ENCODE measurements around the gene RYK. TPM values are rescaled to one million over a fixed set of nuclear protein-coding genes. Genes with fewer than 3 reads are reported as not detected.
"Not testable (repeated sequence)": the region's sequence is repeated elsewhere in the genome, so short reads cannot be mapped to it uniquely, and the experiment has no call there.

RYK gene
- polyA plus RNA-seq, 3 donors from 2014 or later, result 2.2 to 12.7 (median 6.5) TPM

- Mint-ChIP-seq H3K27ac (no peak overlapping the region), H3K4me3 (no peak overlapping the region), H3K27me3 (ENCODE audit: low read depth in 3 of 3) (peaks cover 3 to 16% (median 13%) of the 10 kb centered on the region in 3 donors), H3K36me3 (no peaks in the 10 kb centered on the region), H3K4me1 (no peaks in the 10 kb centered on the region), H3K9me3 (no peaks in the 10 kb centered on the region)
- DNase-seq, result no peak
Observed at GRCh38 chr3:134277066-134277660, 26.5 kb upstream of the RYK start.

DNA sequence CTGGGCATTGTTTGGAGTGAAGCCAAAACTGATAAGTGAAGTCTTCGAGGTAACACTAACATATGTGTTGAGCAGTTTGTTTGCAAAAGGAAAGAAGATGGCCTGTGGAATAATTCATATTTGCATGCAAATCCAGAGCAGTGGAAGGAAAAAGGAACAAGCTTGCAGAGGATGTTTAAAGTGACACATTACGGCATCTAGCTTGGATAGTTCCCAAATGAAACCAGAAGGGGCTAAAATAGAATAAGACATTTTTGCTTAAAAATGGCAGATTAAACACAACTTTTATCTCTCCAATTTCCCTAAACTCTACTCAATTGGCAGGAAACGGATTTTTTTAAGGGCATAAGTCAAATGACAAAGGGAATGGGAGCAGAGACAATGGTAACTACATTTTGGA, 25.4 kb upstream of the RYK start:
- Mint-ChIP-seq H3K27me3 (ENCODE audit: low read depth in 3 of 3) (peaks cover 7 to 16% (median 13%) of the 10 kb centered on the region in 3 donors), H3K9me3 (no peaks in the 10 kb centered on the region), H3K4me3 (no peak overlapping the region), H3K4me1 (no peaks in the 10 kb centered on the region), H3K27ac (no peak overlapping the region), H3K36me3 (peaks cover 0 to 2% (median 0%) of the 10 kb centered on the region in 3 donors)
- no peak for DNase-seq

- not testable (repeated sequence) for H3K27ac Mint-ChIP-seq, H3K9me3 Mint-ChIP-seq, H3K36me3 Mint-ChIP-seq, DNase-seq, H3K4me1 Mint-ChIP-seq, H3K4me3 Mint-ChIP-seq
- H3K27me3 Mint-ChIP-seq (ENCODE audit: low read depth in 3 of 3), result peaks cover 7 to 16% (median 10%) of the 10 kb centered on the region in 3 donors
Observed at GRCh38 chr3:134275110-134275509, 24.5 kb upstream of the RYK start.

DNA sequence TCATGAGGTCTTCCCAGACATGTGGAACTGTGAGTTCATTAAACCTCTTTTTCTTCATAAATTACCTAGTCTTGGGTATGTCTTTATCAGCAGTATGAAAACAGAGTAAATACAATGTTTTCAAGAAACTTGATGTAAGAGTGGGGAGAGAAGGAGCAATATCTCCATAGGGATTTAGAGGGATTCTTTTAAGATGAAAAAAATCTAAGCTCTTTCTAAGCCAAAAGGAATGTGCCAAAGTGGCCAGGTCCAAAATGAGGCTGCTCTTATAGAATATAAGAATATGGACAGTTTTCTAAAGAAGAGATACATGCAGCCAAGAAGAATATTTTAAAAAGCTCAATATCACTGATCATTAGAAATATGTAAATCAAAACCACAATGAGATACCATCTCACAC, 23.9 kb upstream of the RYK start:
- H3K9me3 Mint-ChIP-seq, result no peaks in the 10 kb centered on the region
- no peak overlapping the region for H3K27ac Mint-ChIP-seq
- no peaks in the 10 kb centered on the region for H3K4me1 Mint-ChIP-seq
- H3K4me3 Mint-ChIP-seq, result no peak overlapping the region
- DNase-seq, result no peak
- peaks cover 7 to 14% (median 10%) of the 10 kb centered on the region in 3 donors for H3K27me3 Mint-ChIP-seq (ENCODE audit: low read depth in 3 of 3)
- peaks cover 0 to 3% (median 0%) of the 10 kb centered on the region in 3 donors for H3K36me3 Mint-ChIP-seq

DNA sequence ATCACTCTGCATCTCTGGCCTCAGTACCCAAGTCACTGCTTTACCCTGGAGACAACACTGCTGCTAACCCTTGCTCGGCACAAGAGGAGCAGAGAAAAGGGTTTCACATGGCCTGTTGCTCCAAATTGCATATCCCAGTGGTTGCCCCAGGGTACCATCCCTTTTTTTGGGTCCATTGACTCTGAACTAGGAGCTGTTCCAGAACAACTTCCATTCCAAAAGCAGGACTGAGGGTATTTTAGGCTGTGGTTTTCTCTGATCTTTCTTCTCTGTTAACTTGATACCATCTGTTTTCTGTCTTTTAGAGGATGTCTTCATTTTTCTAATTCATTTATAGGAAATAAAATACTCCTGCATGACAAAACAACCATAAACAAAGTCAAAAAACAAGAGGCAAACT, 17.3 kb upstream of the RYK start:
- Mint-ChIP-seq H3K4me1 (no peaks in the 10 kb centered on the region), H3K9me3 (no peaks in the 10 kb centered on the region), H3K4me3 (no peak overlapping the region), H3K36me3 (peaks cover 0 to 3% (median 0%) of the 10 kb centered on the region in 3 donors), H3K27me3 (ENCODE audit: low read depth in 3 of 3) (peaks cover 3 to 15% (median 11%) of the 10 kb centered on the region in 3 donors), H3K27ac (no peak overlapping the region)
- DNase-seq, result no peak

DNA sequence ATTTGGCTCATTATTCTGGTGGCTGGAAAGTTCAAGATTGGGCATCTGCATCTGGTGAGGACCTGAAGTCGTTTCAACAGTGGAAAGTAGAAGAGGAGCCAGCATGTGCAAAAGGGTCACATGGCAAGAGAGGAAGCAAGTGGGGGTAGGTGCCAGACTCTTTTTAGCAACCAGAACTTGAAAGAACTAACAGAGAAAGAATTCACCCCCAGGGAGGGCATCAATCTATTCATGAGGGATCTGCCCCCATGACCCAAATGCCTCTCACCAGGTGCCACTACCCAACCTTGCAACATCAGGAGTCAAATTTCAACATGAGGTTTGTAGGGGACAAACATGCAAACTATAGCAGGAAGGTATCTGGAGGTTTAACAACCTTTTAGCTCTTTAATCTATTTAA, 10.3 kb upstream of the RYK start:
- no peaks in the 10 kb centered on the region for H3K9me3 Mint-ChIP-seq
- no peak overlapping the region for H3K4me3 Mint-ChIP-seq
- H3K4me1 Mint-ChIP-seq, result peaks cover 9 to 11% of the 10 kb centered on the region in 2 donors
- no peaks in the 10 kb centered on the region for H3K36me3 Mint-ChIP-seq
- DNase-seq, result no peak
- H3K27ac Mint-ChIP-seq, result no peak overlapping the region
- H3K27me3 Mint-ChIP-seq (ENCODE audit: low read depth in 3 of 3), result peaks cover 5 to 9% (median 8%) of the 10 kb centered on the region in 3 donors

- Mint-ChIP-seq H3K4me1 (peaks cover 9 to 13% of the 10 kb centered on the region in 2 donors), H3K4me3 (no peak overlapping the region), H3K36me3 (no peaks in the 10 kb centered on the region), H3K27me3 (ENCODE audit: low read depth in 3 of 3) (peaks cover 3 to 11% (median 3%) of the 10 kb centered on the region in 3 donors), H3K27ac (no peak overlapping the region), H3K9me3 (no peaks in the 10 kb centered on the region)
- DNase-seq, result no peak
Observed at GRCh38 chr3:134258761-134259347, 8.2 kb upstream of the RYK start.

GRCh38 chr3:134255404-134255803, 4.7 kb upstream of the RYK start:
- no peak overlapping the region for H3K27ac Mint-ChIP-seq
- no peak for DNase-seq
- H3K27me3 Mint-ChIP-seq (ENCODE audit: low read depth in 3 of 3), result peaks cover 2 to 9% (median 5%) of the 10 kb centered on the region in 3 donors
- H3K9me3 Mint-ChIP-seq, result no peaks in the 10 kb centered on the region
- H3K4me1 Mint-ChIP-seq, result peaks cover 4 to 14% of the 10 kb centered on the region in 2 donors
- H3K4me3 Mint-ChIP-seq, result no peak overlapping the region
- no peaks in the 10 kb centered on the region for H3K36me3 Mint-ChIP-seq

- DNase-seq, result no peak
- Mint-ChIP-seq H3K36me3 (peaks cover 0 to 4% (median 0%) of the 10 kb centered on the region in 3 donors), H3K27ac (no peak overlapping the region), H3K9me3 (no peaks in the 10 kb centered on the region), H3K27me3 (ENCODE audit: low read depth in 3 of 3) (peaks cover 2 to 12% (median 4%) of the 10 kb centered on the region in 3 donors), H3K4me3 (peak overlapping the region in 4 of 5 donors; percentile 8 to 55 (median 50)), H3K4me1 (peaks cover 17 to 29% of the 10 kb centered on the region in 2 donors)
Observed at GRCh38 chr3:134253475-134254226, 3.0 kb upstream of the RYK start.

- H3K36me3 Mint-ChIP-seq, result peaks cover 0 to 4% (median 0%) of the 10 kb centered on the region in 3 donors
- peaks cover 25 to 38% of the 10 kb centered on the region in 2 donors for H3K4me1 Mint-ChIP-seq
- DNase-seq, result no peak
- no peak overlapping the region for H3K27ac Mint-ChIP-seq
- peak overlapping the region in 4 of 5 donors; percentile 4 to 96 (median 34) for H3K4me3 Mint-ChIP-seq
- H3K9me3 Mint-ChIP-seq, result no peaks in the 10 kb centered on the region
- peaks cover 2 to 12% (median 4%) of the 10 kb centered on the region in 3 donors for H3K27me3 Mint-ChIP-seq (ENCODE audit: low read depth in 3 of 3)
Observed at GRCh38 chr3:134252766-134253165, 2.1 kb upstream of the RYK start.

DNA sequence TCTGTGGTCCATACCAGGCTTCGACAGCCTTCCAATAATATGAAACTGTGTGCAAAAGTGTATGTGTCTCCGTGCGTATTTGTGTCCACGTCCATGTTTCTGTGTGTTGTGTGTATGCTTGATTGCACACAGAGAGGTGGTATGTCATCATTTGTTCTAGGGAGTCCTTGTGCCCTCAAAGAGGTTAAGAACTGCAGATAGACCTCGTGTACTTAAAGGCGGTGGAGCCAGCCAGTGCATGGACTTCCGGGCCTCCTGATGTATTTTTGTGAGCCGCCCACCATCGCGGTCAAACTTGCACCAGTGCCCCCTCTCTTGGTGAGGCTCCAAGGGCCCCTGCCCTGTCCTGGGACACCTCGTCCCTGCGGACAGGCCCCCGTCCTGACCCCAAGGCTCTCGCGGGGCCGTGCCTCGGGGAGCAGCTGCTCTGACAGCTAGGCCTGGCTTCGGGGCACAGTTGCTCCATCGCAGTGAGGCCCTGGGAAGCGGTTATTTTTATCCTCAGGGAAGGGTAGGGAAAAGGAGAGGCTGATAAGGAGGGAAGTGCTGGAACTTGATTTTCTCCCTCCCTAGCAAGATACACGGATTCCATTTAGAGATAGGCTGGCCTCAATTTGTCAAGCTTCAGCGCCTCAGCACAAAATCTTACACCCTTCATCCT, 1.2 kb upstream of the RYK start:
- Mint-ChIP-seq H3K4me3 (peak overlapping the region; percentile 69 to 96 (median 72)), H3K4me1 (peaks cover 27 to 44% of the 10 kb centered on the region in 2 donors)

GRCh38 chr3:134249935-134250716, 533 bp downstream of the RYK start:
- Mint-ChIP-seq H3K4me1 (peaks cover 36 to 57% of the 10 kb centered on the region in 2 donors), H3K4me3 (peak overlapping the region; percentile 92 to 98 (median 92)), H3K36me3 (peaks cover 0 to 4% (median 0%) of the 10 kb centered on the region in 3 donors), H3K27ac (peak overlapping the region; percentile 83 to 97 (median 93)), H3K27me3 (ENCODE audit: low read depth in 3 of 3) (peaks cover 2 to 9% (median 2%) of the 10 kb centered on the region in 3 donors), H3K9me3 (no peaks in the 10 kb centered on the region)
- DNase-seq, result peak; percentile 54 to 60 (median 54)

More for the DNA sequence above, 1.2 kb upstream of the RYK start:
- Mint-ChIP-seq H3K9me3 (no peaks in the 10 kb centered on the region), H3K27ac (peak overlapping the region; percentile 46 to 82 (median 79)), H3K27me3 (ENCODE audit: low read depth in 3 of 3) (peaks cover 2 to 12% (median 4%) of the 10 kb centered on the region in 3 donors), H3K36me3 (peaks cover 0 to 4% (median 0%) of the 10 kb centered on the region in 3 donors)
- DNase-seq, result no peak

GRCh38 chr3:134249296-134249841, 1.3 kb downstream of the RYK start:
- H3K27me3 Mint-ChIP-seq (ENCODE audit: low read depth in 3 of 3), result peaks cover 2 to 9% (median 2%) of the 10 kb centered on the region in 3 donors
- DNase-seq, result peak in 1 of 3 donors; percentile 6
- H3K9me3 Mint-ChIP-seq, result no peaks in the 10 kb centered on the region
- H3K4me3 Mint-ChIP-seq, result peak overlapping the region; percentile 92 to 98 (median 92)
- peaks cover 0 to 4% (median 0%) of the 10 kb centered on the region in 3 donors for H3K36me3 Mint-ChIP-seq
- H3K4me1 Mint-ChIP-seq, result peaks cover 44 to 65% of the 10 kb centered on the region in 2 donors
- peak overlapping the region; percentile 83 to 97 (median 93) for H3K27ac Mint-ChIP-seq
